ENCODE measurements around the gene OSCP1.

DNA sequence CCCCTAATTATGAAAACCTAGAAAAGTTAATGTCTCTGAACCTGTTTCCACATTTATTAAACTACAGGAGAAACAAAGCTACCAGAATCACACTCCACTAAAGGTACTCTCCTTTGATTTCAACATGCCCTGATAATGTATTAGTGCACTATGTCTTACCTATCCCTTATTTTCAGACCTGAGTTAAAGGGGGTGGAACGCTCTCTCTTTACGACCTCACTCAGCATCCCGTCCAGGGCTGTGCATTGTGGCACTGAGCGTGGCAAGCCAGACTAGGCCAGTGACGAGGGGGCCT is 53.2 kb downstream of the OSCP1 start:
- TF ChIP-seq POLR2AphosphoS5 (IDR thresholded peaks at IDR 0.05) (no peak), POLR2A (IDR thresholded peaks at IDR 0.05) (no peak)
- TF ChIP-seq, protein P1, sequence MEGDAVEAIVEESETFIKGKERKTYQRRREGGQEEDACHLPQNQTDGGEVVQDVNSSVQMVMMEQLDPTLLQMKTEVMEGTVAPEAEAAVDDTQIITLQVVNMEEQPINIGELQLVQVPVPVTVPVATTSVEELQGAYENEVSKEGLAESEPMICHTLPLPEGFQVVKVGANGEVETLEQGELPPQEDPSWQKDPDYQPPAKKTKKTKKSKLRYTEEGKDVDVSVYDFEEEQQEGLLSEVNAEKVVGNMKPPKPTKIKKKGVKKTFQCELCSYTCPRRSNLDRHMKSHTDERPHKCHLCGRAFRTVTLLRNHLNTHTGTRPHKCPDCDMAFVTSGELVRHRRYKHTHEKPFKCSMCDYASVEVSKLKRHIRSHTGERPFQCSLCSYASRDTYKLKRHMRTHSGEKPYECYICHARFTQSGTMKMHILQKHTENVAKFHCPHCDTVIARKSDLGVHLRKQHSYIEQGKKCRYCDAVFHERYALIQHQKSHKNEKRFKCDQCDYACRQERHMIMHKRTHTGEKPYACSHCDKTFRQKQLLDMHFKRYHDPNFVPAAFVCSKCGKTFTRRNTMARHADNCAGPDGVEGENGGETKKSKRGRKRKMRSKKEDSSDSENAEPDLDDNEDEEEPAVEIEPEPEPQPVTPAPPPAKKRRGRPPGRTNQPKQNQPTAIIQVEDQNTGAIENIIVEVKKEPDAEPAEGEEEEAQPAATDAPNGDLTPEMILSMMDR (IDR thresholded peaks at IDR 0.05 in 8 of 11, conservative IDR thresholded peaks at IDR 0.05 in 3 of 11) = no peak
